ENCODE measurements around the gene TERB1. TPM values are rescaled to one million over a fixed set of nuclear protein-coding genes. Genes with fewer than 3 reads are reported as not detected.

Gene TERB1
- total RNA-seq, 2 donors from 2014 or later = not detected

- H3K4me1 Mint-ChIP-seq = peaks cover 16% of the 10 kb centered on the region
- 93 to 97% methylated on average over 3 to 4 of the region's 4 CpGs for WGBS, 2 experiments (ENCODE audit: insufficient coverage in 1 of 2, insufficient read length in 1 of 2)
- peaks cover 81% of the 10 kb centered on the region for H3K36me3 Mint-ChIP-seq (ENCODE audit: low read depth)
- no peak for DNase-seq
- Histone ChIP-seq H3K4me1 (ENCODE audit: control insufficient read depth, insufficient read depth, low read length) (peaks cover 6% of the 10 kb centered on the region), H3K9me3 (ENCODE audit: control insufficient read depth, low read length) (no peaks in the 10 kb centered on the region), H3K4me3 (ENCODE audit: low read length) (no peak overlapping the region), H3K36me3 (ENCODE audit: control insufficient read depth, insufficient read depth, low read length) (peaks cover 85% of the 10 kb centered on the region), H3K9ac (ENCODE audit: extremely low read depth, low read length, poor library complexity, severe bottlenecking) (no peak overlapping the region), H3K27me3 (ENCODE audit: control insufficient read depth, insufficient read depth, low read length, poor library complexity, severe bottlenecking) (no peaks in the 10 kb centered on the region), H3K27ac (ENCODE audit: low read depth, low read length) (no peak overlapping the region)
- no peaks in the 10 kb centered on the region for H3K9me3 Mint-ChIP-seq
- no peaks in the 10 kb centered on the region for H3K27me3 Mint-ChIP-seq (ENCODE audit: insufficient read depth)
- H3K4me3 Mint-ChIP-seq = no peak overlapping the region
- no peak for TF ChIP-seq CTCF (conservative IDR thresholded peaks at IDR 0.05)
- H3K27ac Mint-ChIP-seq = peak overlapping the region; percentile 2
Measured at GRCh38 chr16:66728804-66729203, 72.6 kb downstream of the TERB1 start.

DNA sequence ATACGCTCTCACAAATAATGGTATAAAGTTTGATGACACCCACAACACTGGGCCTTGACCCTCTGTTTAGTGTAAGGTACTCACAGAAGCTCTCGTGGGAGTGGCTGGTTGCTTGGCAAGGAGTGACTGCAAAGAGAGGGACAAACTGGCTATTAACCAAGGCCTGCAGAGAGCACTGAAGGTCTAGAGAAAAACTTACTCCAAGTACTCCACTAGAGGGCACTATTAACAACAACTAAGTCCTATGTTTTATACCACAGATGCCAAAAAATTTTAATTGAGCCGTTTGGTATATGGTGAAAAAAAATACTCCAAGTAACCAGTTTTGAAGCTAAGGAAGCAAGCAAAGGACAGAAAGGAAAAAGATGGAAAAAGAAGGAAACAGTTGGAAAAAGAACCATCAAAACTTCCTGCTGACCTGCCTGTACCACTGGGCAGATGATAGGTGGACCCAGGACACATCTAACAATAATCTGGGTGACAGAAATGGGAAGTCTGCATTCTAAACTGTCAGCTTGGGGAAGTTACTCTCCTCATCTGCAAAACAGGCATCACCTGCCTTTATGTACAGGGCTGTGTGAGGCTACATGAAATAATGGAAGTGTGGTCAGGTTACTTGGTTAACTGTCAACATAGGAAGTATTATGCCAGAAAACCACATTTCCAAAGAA, 73.1 kb downstream of the TERB1 start:
- 69 to 80% methylated on average over 1 to 3 of the region's 3 CpGs for WGBS, 2 experiments (ENCODE audit: insufficient coverage in 1 of 2, insufficient read length in 1 of 2)

DNA sequence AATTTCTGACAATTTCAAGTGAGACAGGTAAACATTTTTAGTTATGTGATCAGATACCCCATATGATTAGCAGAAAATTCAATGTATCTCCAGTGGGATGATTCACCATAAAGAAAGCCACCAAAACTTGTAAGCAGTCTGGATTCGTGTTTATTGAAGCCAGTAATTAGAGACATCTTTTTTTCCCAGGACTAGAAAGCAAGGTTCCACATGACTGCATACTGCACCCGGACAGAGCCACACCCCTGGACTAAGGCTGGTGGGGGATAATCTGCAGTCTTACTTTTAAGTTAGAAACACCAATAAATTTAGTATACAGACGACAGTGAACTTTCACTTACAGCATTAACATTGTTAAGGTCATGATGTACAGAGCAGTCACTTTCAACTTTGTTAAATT, 80.6 kb downstream of the TERB1 start:
- no peaks in the 10 kb centered on the region for H3K27me3 Mint-ChIP-seq (ENCODE audit: insufficient read depth)
- 83 to 93% methylated on average over 2 to 3 of the region's 3 CpGs for WGBS, 2 experiments (ENCODE audit: insufficient coverage in 1 of 2, insufficient read length in 1 of 2)
- H3K9ac ChIP-seq (ENCODE audit: extremely low read depth, low read length, poor library complexity, severe bottlenecking) = no peak overlapping the region
- no peaks in the 10 kb centered on the region for H3K9me3 ChIP-seq (ENCODE audit: control insufficient read depth, low read length)
- H3K9me3 Mint-ChIP-seq = no peaks in the 10 kb centered on the region
- peaks cover 70% of the 10 kb centered on the region for H3K36me3 ChIP-seq (ENCODE audit: control insufficient read depth, insufficient read depth, low read length)
- peaks cover 5% of the 10 kb centered on the region for H3K4me1 Mint-ChIP-seq
- H3K4me1 ChIP-seq (ENCODE audit: control insufficient read depth, insufficient read depth, low read length) = peaks cover 3% of the 10 kb centered on the region
- no peak for DNase-seq
- peaks cover 66% of the 10 kb centered on the region for H3K36me3 Mint-ChIP-seq (ENCODE audit: low read depth)
- no peak overlapping the region for H3K4me3 ChIP-seq (ENCODE audit: low read length)
- TF ChIP-seq CTCF (conservative IDR thresholded peaks at IDR 0.05) = no peak
- no peak overlapping the region for H3K27ac Mint-ChIP-seq
- no peak overlapping the region for H3K27ac ChIP-seq (ENCODE audit: low read depth, low read length)
- H3K4me3 Mint-ChIP-seq = no peak overlapping the region
- H3K27me3 ChIP-seq (ENCODE audit: control insufficient read depth, insufficient read depth, low read length, poor library complexity, severe bottlenecking) = no peaks in the 10 kb centered on the region

More for the DNA sequence above, 73.1 kb downstream of the TERB1 start:
- DNase-seq = no peak
- Histone ChIP-seq H3K27ac (ENCODE audit: low read depth, low read length) (no peak overlapping the region), H3K27me3 (ENCODE audit: control insufficient read depth, insufficient read depth, low read length, poor library complexity, severe bottlenecking) (no peaks in the 10 kb centered on the region), H3K4me3 (ENCODE audit: low read length) (no peak overlapping the region), H3K9ac (ENCODE audit: extremely low read depth, low read length, poor library complexity, severe bottlenecking) (no peak overlapping the region), H3K36me3 (ENCODE audit: control insufficient read depth, insufficient read depth, low read length) (peaks cover 85% of the 10 kb centered on the region), H3K9me3 (ENCODE audit: control insufficient read depth, low read length) (no peaks in the 10 kb centered on the region), H3K4me1 (ENCODE audit: control insufficient read depth, insufficient read depth, low read length) (peaks cover 6% of the 10 kb centered on the region)
- peaks cover 16% of the 10 kb centered on the region for H3K4me1 Mint-ChIP-seq
- H3K9me3 Mint-ChIP-seq = no peaks in the 10 kb centered on the region
- no peaks in the 10 kb centered on the region for H3K27me3 Mint-ChIP-seq (ENCODE audit: insufficient read depth)
- H3K36me3 Mint-ChIP-seq (ENCODE audit: low read depth) = peaks cover 81% of the 10 kb centered on the region
- H3K4me3 Mint-ChIP-seq = no peak overlapping the region
- peak; percentile 83 for TF ChIP-seq CTCF (conservative IDR thresholded peaks at IDR 0.05)
- no peak overlapping the region for H3K27ac Mint-ChIP-seq
